Upper lobe of left lung (tissue), 4 donors: ENCODE measurements around the gene GNA14.

Experiments
- EP300 ChIP-seq, 4 donors: sonication (generic); formaldehyde crosslinking; IDR thresholded peaks; one replicate each; pipeline ENCODE4 v1.5.1; 2017; ENCODE audit warnings: antibody characterized with exemption in 4 of 4, control low read depth in 2 of 4
- POLR2A ChIP-seq, 4 donors: fragments of 450-650 bp; IDR thresholded peaks; one replicate each; pipeline ENCODE4 v1.5.1; 2016 to 2017; ENCODE audit warnings: antibody characterized with exemption in 4 of 4, mild to moderate bottlenecking in 2 of 4

- TF ChIP-seq POLR2A (IDR thresholded peaks at IDR 0.05) (no peak), EP300 (IDR thresholded peaks at IDR 0.05) (no peak)
These were observed 248.2 kb downstream of the GNA14 start for GRCh38 chr9:77399964-77400363.
